Heart left ventricle (tissue), 13 donors: ENCODE measurements around the gene PCBP3.

Experiments
- CTCF ChIP-seq, 12 donors: fragments of 200-600 bp; sonication (generic) in 4 of 12; IDR thresholded peaks; one replicate each; pipeline versions ENCODE4 v1.5.0 to v1.8.0; 2018 to 2022; ENCODE audit warnings: antibody characterized with exemption in 12 of 12, mild to moderate bottlenecking in 5 of 12
- POLR2A ChIP-seq, 2 donors: fragments of 450-650 bp; IDR thresholded peaks; one replicate each; pipeline ENCODE4 v1.6.1; 2017; ENCODE audit warnings: antibody characterized with exemption in 2 of 2, mild to moderate bottlenecking in 2 of 2, moderate library complexity in 2 of 2
- donor health status: ischemic (EF 13 %, LVEDD 7.1; RV severe dilation, severe dysfunction).
- donor health status: DM: no; HTN: yes; CAD: no.
- donor health status: DM: no; HTN: no; CAD: no.
- donor health status: ischemic (EF 25% LVEDD 6.9; RV normal size, moderate dysfunction).
- donor health status: ischemic (EF 25% LVEDD 5.7; RV mildly dilated, moderate dysfunction).
- donor health status: ischemic (EF 35%, LVEDD 5.7; RV mildly dilated, moderate dysfunction).
- donor health status: nonischemic (EF 11% LVEDD 7.7; RV severe dilation, severe dysfunction).
- donor health status: DM: yes; HTN: yes; CAD: no.
- donor health status: PGD.
- donor health status: ischemic (EF 29% LVEDD 5.4; RV normal size, mild dysfunction).
- donor health status: nonischemic (EF 23%, LVEDD 6.1; RV moderate dilation, normal function).

- TF ChIP-seq POLR2A (IDR thresholded peaks at IDR 0.05) (no peak), CTCF (IDR thresholded peaks at IDR 0.05) (no peak)
Measured at GRCh38 chr21:45638707-45639106, 4.8 kb upstream of the PCBP3 start.
